ENCODE measurements around the gene ZNF653.

DNA sequence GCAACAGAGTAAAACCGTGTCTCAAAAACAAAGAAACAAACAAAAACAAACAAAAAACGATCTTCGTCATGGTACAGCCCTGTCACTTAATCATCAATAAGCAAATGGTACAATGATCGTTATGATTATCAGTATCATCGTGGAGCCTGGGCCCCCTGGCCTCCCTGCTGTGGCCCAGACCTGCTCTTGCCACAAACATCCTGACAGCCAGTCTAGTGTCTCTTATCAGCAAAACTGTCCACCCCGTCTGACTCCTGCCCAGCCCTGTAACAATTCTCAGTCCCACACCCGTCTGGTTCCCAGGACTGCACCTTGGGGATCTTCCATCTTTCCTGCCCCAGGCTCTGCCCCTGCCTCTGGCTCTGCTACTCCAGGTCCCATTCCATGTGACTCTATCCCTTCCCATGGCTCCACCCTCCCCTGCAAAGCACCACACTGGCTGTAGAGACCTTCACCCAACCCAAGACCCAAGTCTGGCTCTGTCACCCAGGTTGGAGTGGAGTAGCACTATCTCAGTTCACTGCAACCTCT lies 5.7 kb downstream of the ZNF653 start:
- TF ChIP-seq, protein P1, sequence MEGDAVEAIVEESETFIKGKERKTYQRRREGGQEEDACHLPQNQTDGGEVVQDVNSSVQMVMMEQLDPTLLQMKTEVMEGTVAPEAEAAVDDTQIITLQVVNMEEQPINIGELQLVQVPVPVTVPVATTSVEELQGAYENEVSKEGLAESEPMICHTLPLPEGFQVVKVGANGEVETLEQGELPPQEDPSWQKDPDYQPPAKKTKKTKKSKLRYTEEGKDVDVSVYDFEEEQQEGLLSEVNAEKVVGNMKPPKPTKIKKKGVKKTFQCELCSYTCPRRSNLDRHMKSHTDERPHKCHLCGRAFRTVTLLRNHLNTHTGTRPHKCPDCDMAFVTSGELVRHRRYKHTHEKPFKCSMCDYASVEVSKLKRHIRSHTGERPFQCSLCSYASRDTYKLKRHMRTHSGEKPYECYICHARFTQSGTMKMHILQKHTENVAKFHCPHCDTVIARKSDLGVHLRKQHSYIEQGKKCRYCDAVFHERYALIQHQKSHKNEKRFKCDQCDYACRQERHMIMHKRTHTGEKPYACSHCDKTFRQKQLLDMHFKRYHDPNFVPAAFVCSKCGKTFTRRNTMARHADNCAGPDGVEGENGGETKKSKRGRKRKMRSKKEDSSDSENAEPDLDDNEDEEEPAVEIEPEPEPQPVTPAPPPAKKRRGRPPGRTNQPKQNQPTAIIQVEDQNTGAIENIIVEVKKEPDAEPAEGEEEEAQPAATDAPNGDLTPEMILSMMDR (conservative IDR thresholded peaks at IDR 0.05; ENCODE audit: low read depth, low read length) = no peak
- no peak for TF ChIP-seq EZH2 (IDR thresholded peaks at IDR 0.05; ENCODE audit: low read length, unreplicated experiment)
